ENCODE measurements around the gene AGBL4. TPM values are rescaled to one million over a fixed set of nuclear protein-coding genes. Genes with fewer than 3 reads are reported as not detected.

AGBL4 gene
- total RNA-seq, 1 experiment from 2014 or later, result 0.10 TPM

DNA sequence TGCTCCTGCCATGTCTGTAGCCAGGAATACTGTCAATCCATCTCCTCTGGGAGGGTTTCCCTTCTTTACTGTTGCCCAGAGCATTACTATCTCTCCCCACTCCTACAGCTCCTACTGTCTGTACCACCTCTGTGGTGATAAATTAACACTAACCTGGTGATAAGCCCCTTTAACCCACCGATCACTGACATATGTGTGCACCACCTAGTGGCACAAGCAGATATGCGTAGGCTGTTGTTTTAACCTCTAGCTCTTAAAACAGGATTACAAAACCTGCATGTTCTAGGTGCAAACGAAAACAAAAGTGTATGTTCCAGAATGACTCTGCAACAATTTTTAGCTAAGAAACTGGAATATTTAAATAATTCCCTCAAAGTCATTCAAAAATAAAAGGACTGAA lies 1153.2 kb downstream of the AGBL4 start:
- no peaks in the 10 kb centered on the region for H3K9me3 ChIP-seq (replicated peaks)
- no peaks in the 10 kb centered on the region for H3K36me3 ChIP-seq
- no peak overlapping the region for H3K27ac ChIP-seq
- no peaks in the 10 kb centered on the region for H3K27me3 ChIP-seq
- peak in 1 of 2 experiments; percentile 18 for DNase-seq
- no peak overlapping the region for H3K4me3 ChIP-seq
- no peaks in the 10 kb centered on the region for H3K4me1 ChIP-seq

GRCh38 chr1:48869116-48869893 lies 1154.4 kb downstream of the AGBL4 start:
- no peaks in the 10 kb centered on the region for H3K9me3 ChIP-seq (replicated peaks)
- H3K36me3 ChIP-seq, result no peaks in the 10 kb centered on the region
- no peaks in the 10 kb centered on the region for H3K4me1 ChIP-seq
- no peak overlapping the region for H3K4me3 ChIP-seq
- DNase-seq, result no peak
- peaks cover under 1% of the 10 kb centered on the region; the same call in 1 of the 2 replicates for H3K27me3 ChIP-seq
- H3K27ac ChIP-seq, result no peak overlapping the region

GRCh38 chr1:48864913-48865312 lies 1158.8 kb downstream of the AGBL4 start:
- H3K4me3 ChIP-seq, result no peak overlapping the region
- no peaks in the 10 kb centered on the region for H3K4me1 ChIP-seq
- no peaks in the 10 kb centered on the region for H3K9me3 ChIP-seq (replicated peaks)
- no peak for DNase-seq
- peaks cover 3% of the 10 kb centered on the region; the same call in 1 of the 2 replicates for H3K27me3 ChIP-seq
- no peak overlapping the region for H3K27ac ChIP-seq
- no peaks in the 10 kb centered on the region for H3K36me3 ChIP-seq

- Histone ChIP-seq H3K36me3 (no peaks in the 10 kb centered on the region), H3K9me3 (replicated peaks) (no peaks in the 10 kb centered on the region), H3K27ac (no peak overlapping the region), H3K4me3 (no peak overlapping the region), H3K27me3 (peaks cover 3% of the 10 kb centered on the region; the same call in 1 of the 2 replicates), H3K4me1 (no peaks in the 10 kb centered on the region)
- DNase-seq, result no peak
Observed at GRCh38 chr1:48859456-48859855, 1164.3 kb downstream of the AGBL4 start.

GRCh38 chr1:48858200-48858920 lies 1165.4 kb downstream of the AGBL4 start:
- Histone ChIP-seq H3K9me3 (replicated peaks) (no peaks in the 10 kb centered on the region), H3K27me3 (no peaks in the 10 kb centered on the region)
- DNase-seq, result no peak

GRCh38 chr1:48853006-48853405 lies 1170.7 kb downstream of the AGBL4 start:
- Histone ChIP-seq H3K9me3 (replicated peaks) (no peaks in the 10 kb centered on the region), H3K27me3 (no peaks in the 10 kb centered on the region), H3K4me1 (no peaks in the 10 kb centered on the region), H3K36me3 (no peaks in the 10 kb centered on the region), H3K4me3 (no peak overlapping the region), H3K27ac (no peak overlapping the region)
- DNase-seq, result peak; percentile 6 to 18

More at GRCh38 chr1:48858200-48858920, 1165.4 kb downstream of the AGBL4 start:
- no peaks in the 10 kb centered on the region for H3K4me1 ChIP-seq
- H3K36me3 ChIP-seq, result no peaks in the 10 kb centered on the region
- H3K4me3 ChIP-seq, result no peak overlapping the region
- no peak overlapping the region for H3K27ac ChIP-seq

- no peak for DNase-seq
- Histone ChIP-seq H3K4me1 (no peaks in the 10 kb centered on the region), H3K36me3 (no peaks in the 10 kb centered on the region), H3K27ac (no peak overlapping the region), H3K4me3 (no peak overlapping the region), H3K27me3 (no peaks in the 10 kb centered on the region), H3K9me3 (replicated peaks) (no peaks in the 10 kb centered on the region)
Observed at GRCh38 chr1:48851638-48852037, 1172.1 kb downstream of the AGBL4 start.

DNA sequence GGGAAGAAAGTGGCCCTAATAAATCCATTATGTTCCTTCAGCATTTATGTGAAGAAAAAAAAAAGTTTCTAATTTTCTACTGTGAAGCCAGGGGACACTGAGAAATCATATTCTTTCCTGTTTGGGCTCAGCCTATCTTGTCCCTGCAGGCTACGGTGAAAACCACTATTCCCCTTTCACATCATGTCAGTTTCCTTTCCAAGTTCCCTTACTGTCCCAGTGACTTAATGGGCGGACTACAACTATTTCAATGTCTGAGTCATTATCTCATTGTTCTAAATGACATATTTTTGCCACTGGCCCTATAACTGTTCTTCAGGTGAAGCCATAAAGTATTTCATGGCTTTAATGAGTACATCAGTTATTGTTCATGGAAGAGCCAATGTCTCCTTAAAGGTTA lies 1175.7 kb downstream of the AGBL4 start:
- H3K27ac ChIP-seq, result no peak overlapping the region
- no peak overlapping the region for H3K4me3 ChIP-seq
- no peaks in the 10 kb centered on the region for H3K36me3 ChIP-seq
- no peaks in the 10 kb centered on the region for H3K27me3 ChIP-seq
- DNase-seq, result no peak
- no peaks in the 10 kb centered on the region for H3K9me3 ChIP-seq (replicated peaks)
- no peaks in the 10 kb centered on the region for H3K4me1 ChIP-seq

DNA sequence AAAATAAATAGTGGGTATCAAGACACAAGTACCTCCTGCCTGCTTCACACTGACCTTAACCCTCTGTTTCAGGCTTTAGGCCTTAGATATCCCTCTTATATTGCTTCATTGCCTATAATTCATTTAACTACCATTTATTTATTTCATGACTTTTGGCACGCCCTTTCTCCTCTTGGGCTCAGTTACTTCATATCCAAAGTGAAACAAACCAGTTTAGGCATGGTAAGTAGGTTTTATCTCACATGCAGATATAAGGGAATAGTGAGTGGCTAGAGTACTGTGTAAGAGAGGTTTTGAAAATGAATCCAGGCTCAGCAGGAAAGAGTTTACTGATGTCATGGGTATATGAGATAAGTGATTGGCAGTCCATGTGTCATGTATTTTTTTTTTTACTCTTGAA lies 1177.3 kb downstream of the AGBL4 start:
- Histone ChIP-seq H3K27ac (no peak overlapping the region), H3K36me3 (no peaks in the 10 kb centered on the region), H3K4me1 (no peaks in the 10 kb centered on the region), H3K4me3 (no peak overlapping the region), H3K9me3 (replicated peaks) (no peaks in the 10 kb centered on the region), H3K27me3 (no peaks in the 10 kb centered on the region)
- no peak for DNase-seq

DNA sequence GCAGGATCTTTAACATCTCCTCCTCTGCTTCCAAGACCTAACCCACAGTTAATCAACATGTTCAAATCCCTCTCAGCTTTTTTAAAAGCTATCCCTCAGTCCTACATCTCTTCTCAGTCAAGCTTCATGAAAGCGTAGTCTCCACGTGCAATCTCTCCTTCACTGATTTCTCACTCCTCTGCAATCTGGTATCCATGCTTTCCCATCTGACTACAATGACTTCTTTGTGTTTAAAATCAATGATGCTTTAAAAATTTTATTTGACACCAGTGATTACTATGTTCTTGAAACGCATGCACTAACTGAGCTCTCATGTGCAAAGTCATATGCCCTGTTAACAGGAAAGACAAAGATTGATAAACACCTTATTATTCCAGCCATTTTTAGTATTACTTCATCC lies 1179.6 kb downstream of the AGBL4 start:
- Histone ChIP-seq H3K4me3 (no peak overlapping the region), H3K4me1 (no peaks in the 10 kb centered on the region), H3K27ac (no peak overlapping the region), H3K36me3 (no peaks in the 10 kb centered on the region), H3K27me3 (peaks cover 4% of the 10 kb centered on the region; the same call in 1 of the 2 replicates), H3K9me3 (replicated peaks) (no peaks in the 10 kb centered on the region)
- no peak for DNase-seq

GRCh38 chr1:48841966-48842365 lies 1181.8 kb downstream of the AGBL4 start:
- no peaks in the 10 kb centered on the region for H3K4me1 ChIP-seq
- DNase-seq, result no peak
- no peak overlapping the region for H3K27ac ChIP-seq

GRCh38 chr1:48841461-48841860 lies 1182.3 kb downstream of the AGBL4 start:
- Histone ChIP-seq H3K4me3 (no peak overlapping the region), H3K4me1 (no peaks in the 10 kb centered on the region), H3K27ac (no peak overlapping the region), H3K9me3 (replicated peaks) (no peaks in the 10 kb centered on the region), H3K27me3 (peaks cover 5% of the 10 kb centered on the region; the same call in 1 of the 2 replicates), H3K36me3 (no peaks in the 10 kb centered on the region)
- no peak for DNase-seq

More at GRCh38 chr1:48841966-48842365, 1181.8 kb downstream of the AGBL4 start:
- H3K4me3 ChIP-seq, result no peak overlapping the region
- H3K27me3 ChIP-seq, result peaks cover 4% of the 10 kb centered on the region; the same call in 1 of the 2 replicates
- no peaks in the 10 kb centered on the region for H3K36me3 ChIP-seq
- H3K9me3 ChIP-seq (replicated peaks), result no peaks in the 10 kb centered on the region

GRCh38 chr1:48831120-48831978 lies 1192.4 kb downstream of the AGBL4 start:
- no peak for DNase-seq
- no peak overlapping the region for H3K27ac ChIP-seq
- no peaks in the 10 kb centered on the region for H3K9me3 ChIP-seq (replicated peaks)
- H3K36me3 ChIP-seq, result no peaks in the 10 kb centered on the region
- peaks cover under 1% of the 10 kb centered on the region; the same call in 1 of the 2 replicates for H3K27me3 ChIP-seq
- H3K4me3 ChIP-seq, result no peak overlapping the region
- no peaks in the 10 kb centered on the region for H3K4me1 ChIP-seq

DNA sequence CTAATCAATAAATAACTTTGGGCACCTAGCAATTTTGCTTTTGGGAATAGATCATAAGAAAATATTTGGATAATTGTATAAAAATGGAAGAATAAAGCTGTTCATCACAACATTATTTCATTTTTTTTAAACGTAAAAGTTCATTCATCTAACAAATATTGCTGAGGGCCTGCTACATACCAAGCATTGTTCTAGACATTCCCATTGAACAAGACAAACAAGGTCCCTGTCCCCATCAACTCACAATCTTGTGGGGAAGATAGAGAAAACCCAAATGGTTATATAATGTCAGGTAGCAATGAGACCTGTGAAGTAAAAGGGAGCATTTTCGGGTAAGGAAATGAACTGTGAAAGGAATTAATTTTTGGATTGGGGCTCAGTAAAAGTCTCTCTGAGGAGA lies 1193.0 kb downstream of the AGBL4 start:
- DNase-seq, result no peak
- Histone ChIP-seq H3K9me3 (replicated peaks) (no peaks in the 10 kb centered on the region), H3K4me3 (no peak overlapping the region), H3K36me3 (no peaks in the 10 kb centered on the region), H3K27me3 (no peaks in the 10 kb centered on the region; the same call in 1 of the 2 replicates), H3K27ac (no peak overlapping the region), H3K4me1 (no peaks in the 10 kb centered on the region)

Data from SJCRH30 (cell line).